Lung (tissue), 12 donors: ENCODE measurements around the gene POP7. TPM values are rescaled to one million over a fixed set of nuclear protein-coding genes. Genes with fewer than 3 reads are reported as not detected.

Source experiments
- ATAC-seq: fragments of 200-7000 bp; cut with Tn5 transposase; one replicate; pipeline ENCODE4 v1.9.1; 2020; ENCODE audit warnings: moderate number of reproducible peaks; ENCODE audit not compliant: insufficient read depth, low FRiP score
- DNase-seq, 3 donors: peaks; one replicate each; pipeline ENCODE4 v3.0.0-alpha.2; 2013 to 2017
- H3K27ac ChIP-seq, 2 donors: one replicate each; pipeline ENCODE4 v1.5.1; 2013; ENCODE audit warnings: mild to moderate bottlenecking in 2 of 2, moderate library complexity in 2 of 2, control low read depth in 1 of 2, inconsistent platforms in 1 of 2, low read depth in 1 of 2, low read length in 1 of 2
- H3K27me3 ChIP-seq, 3 donors: one replicate each; pipeline ENCODE4 v1.5.1; 2013; ENCODE audit warnings: low read length in 2 of 3; ENCODE audit not compliant: control insufficient read depth in 3 of 3, insufficient read depth in 3 of 3
- H3K36me3 ChIP-seq, 4 donors: one replicate each; pipeline ENCODE4 v1.5.1; 2013; ENCODE audit warnings: low read length in 4 of 4, mild to moderate bottlenecking in 1 of 4, moderate library complexity in 1 of 4; ENCODE audit not compliant: control insufficient read depth in 4 of 4, insufficient read depth in 4 of 4
- H3K4me1 ChIP-seq, 5 donors: one replicate each; pipeline ENCODE4 v1.5.1; 2013; ENCODE audit warnings: low read length in 5 of 5, mild to moderate bottlenecking in 2 of 5, moderate library complexity in 1 of 5; ENCODE audit not compliant: control insufficient read depth in 5 of 5, insufficient read depth in 5 of 5
- H3K4me3 ChIP-seq: one replicate; pipeline ENCODE4 v1.5.1; 2013; ENCODE audit warnings: mild to moderate bottlenecking, control low read depth, moderate library complexity
- H3K9ac ChIP-seq, 2 donors: one replicate each; pipeline ENCODE4 v1.5.1; 2013; ENCODE audit warnings: low read length in 2 of 2, control low read depth in 1 of 2; ENCODE audit not compliant: insufficient read depth in 1 of 2
- H3K9me3 ChIP-seq, 4 donors: one replicate each; pipeline ENCODE4 v1.5.1; 2013; ENCODE audit warnings: low read length in 3 of 4, mild to moderate bottlenecking in 1 of 4, moderate library complexity in 1 of 4; ENCODE audit not compliant: control insufficient read depth in 4 of 4, insufficient read depth in 3 of 4
- CTCF ChIP-seq: IDR thresholded peaks from 2 replicates; pipeline ENCODE4 v1.5.1; 2012; ENCODE audit warnings: mild to moderate bottlenecking; ENCODE audit errors: control extremely low read depth, extremely low read depth
- whole genome bisulfite sequencing, 2 donors: extraction: QIAGEN DNeasy Blood & Tissue Kit; methylation state at CpG; one replicate each; pipeline ENCODE4 v1.1.7; 2013; 5-methylcytosine and 5-hydroxymethylcytosine counted together
- polyA plus RNA-seq, 2 donors: library from polyadenylated mRNA; stranded (reverse); fragments of 200-250 nt; gene quantifications; one replicate each; pipeline ENCODE4 v1.2.1, GENCODE V29; 2013
- total RNA-seq, 2 donors: library from RNA; depleted of rRNA in 1 of 2; stranded (reverse); fragments of >200 nt in 1 of 2; gene quantifications; one replicate each; pipeline ENCODE4 v1.2.1, GENCODE V29; 2014 to 2021
- donor health status: control.
- donor health status: control.
- donor health status: Bipolar disorder and iron deficiency.
- donor health status: healthy.
- donor health status: DM: yes; HTN: yes; CAD: no.

POP7 gene
- total and polyA plus RNA-seq, 4 donors, result 20.3 to 50.6 (median 33.3) TPM

GRCh38 chr7:100736671-100737070 is 30.8 kb downstream of the POP7 start:
- ATAC-seq (no peak), DNase-seq (no peak)
- no peaks in the 10 kb centered on the region for H3K27me3 ChIP-seq
- no peaks in the 10 kb centered on the region for H3K9me3 ChIP-seq
- no peak overlapping the region for H3K9ac ChIP-seq
- no peaks in the 10 kb centered on the region for H3K36me3 ChIP-seq
- no peaks in the 10 kb centered on the region for H3K4me1 ChIP-seq
- 90% methylated on average over 10 of the region's 13 CpGs; no CpG with 5 or more reads in 1 of the 2 donors for WGBS, 2 donors
- no peak overlapping the region for H3K4me3 ChIP-seq
- H3K27ac ChIP-seq, result no peak overlapping the region
- TF ChIP-seq CTCF, result no peak

- Histone ChIP-seq H3K9me3 (no peaks in the 10 kb centered on the region), H3K9ac (no peak overlapping the region), H3K4me3 (no peak overlapping the region), H3K27me3 (no peaks in the 10 kb centered on the region), H3K36me3 (no peaks in the 10 kb centered on the region), H3K27ac (no peak overlapping the region), H3K4me1 (no peaks in the 10 kb centered on the region)
- ATAC-seq, result no peak
- WGBS, 2 donors, result 93% methylated on average over 6 of the region's 6 CpGs; no CpG with 5 or more reads in 1 of the 2 donors
- TF ChIP-seq CTCF, result no peak
- DNase-seq, result no peak
Observed at GRCh38 chr7:100739934-100740333, 34.0 kb downstream of the POP7 start.

GRCh38 chr7:100744605-100745004 is 38.7 kb downstream of the POP7 start:
- Histone ChIP-seq H3K4me1 (no peaks in the 10 kb centered on the region), H3K4me3 (no peak overlapping the region), H3K27ac (no peak overlapping the region), H3K9me3 (peaks cover 0 to 2% (median 0%) of the 10 kb centered on the region in 4 donors), H3K9ac (no peak overlapping the region), H3K36me3 (no peaks in the 10 kb centered on the region), H3K27me3 (peaks cover 0 to 2% (median 0%) of the 10 kb centered on the region in 3 donors)
- DNase-seq (no peak), ATAC-seq (no peak)
- whole genome bisulfite sequencing, 2 donors, result 89 to 93% methylated on average over 12 to 14 of the region's 14 CpGs
- no peak for TF ChIP-seq CTCF

DNA sequence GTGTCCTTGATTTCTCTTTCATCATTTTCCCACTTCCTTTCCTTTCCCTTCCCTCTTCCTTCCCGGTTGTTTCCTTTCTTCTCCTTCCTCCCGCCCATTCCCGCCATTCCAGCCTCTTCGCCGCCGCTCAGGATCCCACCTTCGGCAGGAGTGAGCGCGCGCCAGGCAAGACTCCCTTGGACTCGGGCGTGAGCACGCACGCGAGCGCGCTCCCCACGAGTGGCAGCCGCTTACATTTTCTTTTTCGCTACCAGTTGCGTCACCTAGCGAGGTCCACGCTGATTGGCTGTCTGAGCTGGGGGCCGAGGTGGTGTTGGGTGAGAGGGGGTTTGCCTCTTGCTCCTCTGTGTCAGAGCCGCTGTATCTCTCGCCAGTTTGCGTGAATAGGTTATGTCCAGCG is 39.3 kb downstream of the POP7 start:
- H3K27ac ChIP-seq, result no peak overlapping the region

More for the DNA sequence above, 39.3 kb downstream of the POP7 start:
- H3K9me3 ChIP-seq, result peaks cover 0 to 2% (median 0%) of the 10 kb centered on the region in 4 donors
- 4 to 40% methylated on average over 21 to 28 of the region's 28 CpGs for whole genome bisulfite sequencing, 2 donors
- ATAC-seq (no peak), DNase-seq (peak; percentile 69 to 80 (median 75))
- TF ChIP-seq CTCF, result no peak
- no peaks in the 10 kb centered on the region for H3K36me3 ChIP-seq
- peak overlapping the region in 1 of 2 donors; percentile 42 for H3K9ac ChIP-seq
- H3K4me1 ChIP-seq, result no peaks in the 10 kb centered on the region
- peak overlapping the region; percentile 37 for H3K4me3 ChIP-seq
- H3K27me3 ChIP-seq, result peaks cover 0 to 2% (median 0%) of the 10 kb centered on the region in 3 donors
